Osteoblast (primary cell): ENCODE data around the gene TOP3B. TPM values are rescaled to one million over a fixed set of nuclear protein-coding genes. Genes with fewer than 3 reads are reported as not detected.
A peak's percentile ranks its signal among the peaks of the same experiment; 100 is the strongest.

Experiments
- DNase-seq: peaks from one replicate; pipeline ENCODE4 v3.0.0; 2011; ENCODE audit warnings: low spot score, mixed read lengths; ENCODE audit not compliant: insufficient read length; ENCODE audit errors: missing footprints
- H2AFZ ChIP-seq: 2 replicates; pipeline ENCODE4 v1.6.0; 2011; ENCODE audit warnings: mild to moderate bottlenecking, low read length
- H3K27ac ChIP-seq: 2 replicates; pipeline ENCODE4 v1.5.1; 2011; ENCODE audit warnings: mild to moderate bottlenecking, low read depth, low read length, moderate library complexity
- H3K27me3 ChIP-seq: 2 replicates; pipeline ENCODE4 v1.6.0; 2012; ENCODE audit warnings: mild to moderate bottlenecking, control low read depth, inconsistent platforms, low read length, moderate library complexity; ENCODE audit not compliant: insufficient read depth
- H3K36me3 ChIP-seq: 2 replicates; pipeline ENCODE4 v1.5.1; 2011; ENCODE audit warnings: mild to moderate bottlenecking, low read length, control low read depth, moderate library complexity; ENCODE audit not compliant: insufficient read depth
- H3K4me1 ChIP-seq: 2 replicates; pipeline ENCODE4 v1.5.1; 2011; ENCODE audit warnings: mild to moderate bottlenecking, low read length, control low read depth, moderate library complexity; ENCODE audit not compliant: insufficient read depth
- H3K4me2 ChIP-seq: 2 replicates; pipeline ENCODE4 v1.6.0; 2011; ENCODE audit warnings: mild to moderate bottlenecking, low read length; ENCODE audit not compliant: insufficient read depth
- H3K4me3 ChIP-seq: fragments of 200-600 bp; sonication (generic); 3 replicates; pipeline ENCODE4 v1.5.1; 2012; ENCODE audit warnings: mild to moderate bottlenecking, low read length, inconsistent platforms; ENCODE audit not compliant: insufficient read depth
- H3K79me2 ChIP-seq: 2 replicates; pipeline ENCODE4 v1.6.0; 2012; ENCODE audit warnings: mild to moderate bottlenecking, low read length, control low read depth, inconsistent platforms; ENCODE audit not compliant: insufficient read depth
- H3K9me3 ChIP-seq: 2 replicates; pipeline ENCODE4 v1.5.1; 2011; ENCODE audit warnings: low read depth, low read length, control low read depth
- H4K20me1 ChIP-seq: 2 replicates; pipeline ENCODE4 v1.6.0; 2012; ENCODE audit warnings: mild to moderate bottlenecking, low read length, control low read depth; ENCODE audit not compliant: insufficient read depth
- CTCF ChIP-seq: IDR thresholded peaks from 2 replicates; pipeline ENCODE4 v1.5.1; 2011; ENCODE audit warnings: mild to moderate bottlenecking, low read depth, low read length, moderate library complexity; ENCODE audit errors: extremely low read depth
- total RNA-seq: library from RNA; depleted of rRNA; stranded (reverse); fragments of >200 nt; gene quantifications from 2 replicates; pipeline ENCODE4 v1.2.3, GENCODE V29; 2012

Gene TOP3B
- total RNA-seq, 1 donor: 27.9 TPM

GRCh38 chr22:21937041-21937820, 45.4 kb downstream of the TOP3B start:
- H4K20me1 ChIP-seq: no peaks in the 10 kb centered on the region
- H3K36me3 ChIP-seq: peaks cover 53% of the 10 kb centered on the region
- TF ChIP-seq CTCF: no peak
- H3K9me3 ChIP-seq: no peaks in the 10 kb centered on the region
- H3K27ac ChIP-seq: peak overlapping the region; percentile 92
- peak overlapping the region; percentile 92 for H3K4me2 ChIP-seq
- no peaks in the 10 kb centered on the region for H3K27me3 ChIP-seq
- peak; percentile 78 for DNase-seq
- peak overlapping the region; percentile 83 for H3K4me3 ChIP-seq
- peak overlapping the region; percentile 91 for H2AFZ ChIP-seq
- peaks cover 56% of the 10 kb centered on the region for H3K79me2 ChIP-seq
- H3K4me1 ChIP-seq: peaks cover 24% of the 10 kb centered on the region

GRCh38 chr22:21936151-21936775, 46.3 kb downstream of the TOP3B start:
- Histone ChIP-seq H3K4me1 (peaks cover 17% of the 10 kb centered on the region), H3K79me2 (peaks cover 49% of the 10 kb centered on the region), H3K4me2 (no peak overlapping the region), H2AFZ (no peak overlapping the region), H4K20me1 (no peaks in the 10 kb centered on the region), H3K27ac (peak overlapping the region; percentile 92), H3K27me3 (no peaks in the 10 kb centered on the region), H3K9me3 (no peaks in the 10 kb centered on the region), H3K4me3 (no peak overlapping the region), H3K36me3 (peaks cover 51% of the 10 kb centered on the region)
- no peak for TF ChIP-seq CTCF
- DNase-seq: peak; percentile 58

GRCh38 chr22:21933910-21934309, 48.7 kb downstream of the TOP3B start:
- Histone ChIP-seq H3K4me2 (no peak overlapping the region), H3K4me3 (no peak overlapping the region), H2AFZ (no peak overlapping the region), H3K9me3 (no peaks in the 10 kb centered on the region), H3K27ac (no peak overlapping the region), H3K27me3 (no peaks in the 10 kb centered on the region), H3K4me1 (peaks cover 17% of the 10 kb centered on the region), H3K36me3 (peaks cover 64% of the 10 kb centered on the region), H4K20me1 (peaks cover 3% of the 10 kb centered on the region), H3K79me2 (peaks cover 30% of the 10 kb centered on the region)
- no peak for TF ChIP-seq CTCF
- peak; percentile 27 for DNase-seq

- no peak for TF ChIP-seq CTCF
- no peaks in the 10 kb centered on the region for H3K27me3 ChIP-seq
- no peak overlapping the region for H3K4me2 ChIP-seq
- H2AFZ ChIP-seq: no peak overlapping the region
- no peaks in the 10 kb centered on the region for H3K9me3 ChIP-seq
- peaks cover 29% of the 10 kb centered on the region for H3K79me2 ChIP-seq
- no peak overlapping the region for H3K4me3 ChIP-seq
- DNase-seq: peak; percentile 13
- no peak overlapping the region for H3K27ac ChIP-seq
- peaks cover 63% of the 10 kb centered on the region for H3K36me3 ChIP-seq
- H3K4me1 ChIP-seq: peaks cover 17% of the 10 kb centered on the region
- H4K20me1 ChIP-seq: peaks cover 7% of the 10 kb centered on the region
Measured at GRCh38 chr22:21933413-21933812, 49.2 kb downstream of the TOP3B start.
